Measurements from ENCODE around the gene SLAMF1. TPM values are rescaled to one million over a fixed set of nuclear protein-coding genes. Genes with fewer than 3 reads are reported as not detected.

The SLAMF1 gene
- total RNA-seq, 6 donors from 2014 or later: 0.11 to 3.9 (median 1.5) TPM

DNA sequence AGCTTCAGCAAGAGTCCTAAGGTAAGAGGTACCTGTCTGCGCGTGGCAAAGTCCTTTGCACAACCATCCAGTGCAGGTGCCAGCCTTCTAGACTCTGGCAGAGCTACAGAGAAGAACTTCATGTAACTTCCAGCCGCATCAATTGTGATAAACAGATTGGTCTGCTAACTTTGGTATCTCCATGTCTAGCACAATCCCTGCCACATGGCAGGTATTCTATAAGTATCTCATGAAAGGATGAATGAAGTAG lies 35.0 kb upstream of the SLAMF1 start:
- WGBS, 2 donors: 96 to 100% methylated on average over 3 of the region's 3 CpGs
- Histone ChIP-seq H3K36me3 (peaks cover 0 to 5% (median 0%) of the 10 kb centered on the region in 4 donors), H3K9me3 (no peaks in the 10 kb centered on the region), H3K4me1 (peaks cover 0 to 14% (median 6%) of the 10 kb centered on the region in 4 donors), H3K27me3 (no peaks in the 10 kb centered on the region), H3K4me3 (no peak overlapping the region), H3K27ac (peak overlapping the region in 1 of 4 donors; percentile 30)
- no peak for TF ChIP-seq EP300 (IDR thresholded peaks at IDR 0.05)
- no peak for TF ChIP-seq POLR2A (IDR thresholded peaks at IDR 0.05)
- TF ChIP-seq, protein P1, sequence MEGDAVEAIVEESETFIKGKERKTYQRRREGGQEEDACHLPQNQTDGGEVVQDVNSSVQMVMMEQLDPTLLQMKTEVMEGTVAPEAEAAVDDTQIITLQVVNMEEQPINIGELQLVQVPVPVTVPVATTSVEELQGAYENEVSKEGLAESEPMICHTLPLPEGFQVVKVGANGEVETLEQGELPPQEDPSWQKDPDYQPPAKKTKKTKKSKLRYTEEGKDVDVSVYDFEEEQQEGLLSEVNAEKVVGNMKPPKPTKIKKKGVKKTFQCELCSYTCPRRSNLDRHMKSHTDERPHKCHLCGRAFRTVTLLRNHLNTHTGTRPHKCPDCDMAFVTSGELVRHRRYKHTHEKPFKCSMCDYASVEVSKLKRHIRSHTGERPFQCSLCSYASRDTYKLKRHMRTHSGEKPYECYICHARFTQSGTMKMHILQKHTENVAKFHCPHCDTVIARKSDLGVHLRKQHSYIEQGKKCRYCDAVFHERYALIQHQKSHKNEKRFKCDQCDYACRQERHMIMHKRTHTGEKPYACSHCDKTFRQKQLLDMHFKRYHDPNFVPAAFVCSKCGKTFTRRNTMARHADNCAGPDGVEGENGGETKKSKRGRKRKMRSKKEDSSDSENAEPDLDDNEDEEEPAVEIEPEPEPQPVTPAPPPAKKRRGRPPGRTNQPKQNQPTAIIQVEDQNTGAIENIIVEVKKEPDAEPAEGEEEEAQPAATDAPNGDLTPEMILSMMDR (IDR thresholded peaks at IDR 0.05): no peak
- TF ChIP-seq POLR2AphosphoS5 (IDR thresholded peaks at IDR 0.05): no peak
- ATAC-seq (ENCODE audit: low FRiP score in 2 of 2): peak in 1 of 2 donors; percentile 20
- DNase-seq: no peak

DNA sequence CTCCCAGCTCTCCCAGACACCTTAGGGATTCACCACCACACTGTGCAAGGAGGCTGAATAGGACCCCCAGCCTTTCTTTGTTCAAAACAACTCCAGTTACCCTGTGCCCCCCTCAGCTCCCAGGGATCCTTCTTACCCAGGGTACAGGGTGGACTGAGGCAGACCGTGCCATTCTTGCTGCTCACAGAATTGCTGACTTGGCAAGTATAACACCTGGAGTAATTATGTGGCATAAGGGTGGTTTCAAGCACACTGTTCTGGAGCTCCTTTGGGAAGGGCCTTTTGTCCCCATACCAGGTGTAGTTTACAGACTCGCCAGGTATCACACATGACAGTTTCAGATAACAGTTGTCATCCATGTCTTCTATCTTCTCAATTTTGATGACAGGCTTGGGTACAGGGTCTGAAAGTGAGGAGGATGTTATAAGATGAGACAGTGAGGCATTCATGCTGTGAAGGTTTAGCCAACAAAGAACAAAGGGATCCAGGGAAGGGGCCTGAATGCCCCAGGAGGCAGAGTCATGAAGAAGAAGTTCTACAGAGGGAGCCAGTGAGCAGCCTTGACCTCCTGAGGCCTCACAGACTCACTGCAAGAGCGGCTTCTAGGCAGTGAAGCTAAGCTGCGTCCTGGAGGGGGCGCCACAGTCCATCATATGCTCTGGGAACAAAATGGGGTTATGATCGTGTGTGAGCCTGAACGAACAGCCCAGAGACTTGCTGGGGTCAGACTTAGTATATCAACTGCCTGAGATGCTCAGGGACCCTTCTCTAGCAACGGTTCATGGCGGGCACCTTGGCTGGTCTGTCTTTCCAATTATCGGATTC lies 34.4 kb upstream of the SLAMF1 start:
- no peaks in the 10 kb centered on the region for H3K27me3 ChIP-seq
- H3K4me3 ChIP-seq: no peak overlapping the region
- peak; percentile 84 to 86 for ATAC-seq (ENCODE audit: low FRiP score in 2 of 2)
- H3K4me1 ChIP-seq: peaks cover 0 to 14% (median 6%) of the 10 kb centered on the region in 4 donors
- peak in 1 of 2 donors; percentile 84 for DNase-seq
- TF ChIP-seq, protein P1 (IDR thresholded peaks at IDR 0.05): peak; percentile 41 to 86 (median 78)
- TF ChIP-seq POLR2A (IDR thresholded peaks at IDR 0.05): no peak
- TF ChIP-seq EP300 (IDR thresholded peaks at IDR 0.05): no peak
- H3K36me3 ChIP-seq: peaks cover 0 to 5% (median 0%) of the 10 kb centered on the region in 4 donors
- WGBS, 2 donors: 52 to 58% methylated on average over 9 to 10 of the region's 10 CpGs
- H3K9me3 ChIP-seq: no peaks in the 10 kb centered on the region
- H3K27ac ChIP-seq: peak overlapping the region in 1 of 4 donors; percentile 30

DNA sequence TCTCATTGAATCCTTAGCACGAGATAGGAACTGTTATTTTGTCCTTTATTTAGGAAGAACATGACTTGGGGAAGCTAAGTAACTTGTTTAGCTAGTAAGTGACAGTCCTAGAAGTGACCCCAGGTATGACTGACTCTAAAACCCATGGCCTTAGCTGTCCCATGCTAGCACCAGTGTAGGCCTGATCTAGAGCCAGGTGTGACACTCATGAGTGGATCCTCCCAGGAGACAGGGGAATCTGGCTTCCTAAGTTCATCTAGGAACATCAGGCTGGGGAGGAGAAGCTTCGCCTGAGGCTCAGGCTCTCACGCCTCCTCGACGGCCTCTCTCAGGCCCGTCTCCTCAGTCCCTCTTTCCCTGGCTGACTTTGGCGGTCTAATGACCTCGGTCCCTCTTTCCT lies 33.6 kb upstream of the SLAMF1 start:
- TF ChIP-seq EP300 (IDR thresholded peaks at IDR 0.05): no peak
- no peak for TF ChIP-seq POLR2AphosphoS5 (IDR thresholded peaks at IDR 0.05)
- no peak for TF ChIP-seq POLR2A (IDR thresholded peaks at IDR 0.05)
- TF ChIP-seq, protein P1 (IDR thresholded peaks at IDR 0.05): no peak

DNA sequence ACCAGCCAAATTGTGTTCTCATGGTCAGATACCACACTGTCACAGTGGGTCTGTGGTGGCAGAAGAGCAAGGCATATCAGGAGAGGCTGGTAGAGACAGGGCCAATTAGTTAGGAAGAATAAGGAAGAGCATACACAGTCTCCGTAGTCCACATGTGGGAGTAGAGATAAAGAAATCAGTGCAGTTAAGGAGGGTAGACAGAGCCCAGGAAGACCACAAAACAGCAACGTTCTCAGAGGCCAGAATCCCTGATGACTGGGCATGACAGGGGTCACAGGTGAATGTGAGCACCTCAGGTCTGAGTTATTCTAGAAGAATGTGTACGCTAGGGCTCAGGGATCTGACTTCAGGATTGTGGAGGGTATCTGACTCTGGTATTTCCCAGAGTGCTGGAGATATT lies 33.0 kb upstream of the SLAMF1 start:
- no peak for DNase-seq
- H3K27ac ChIP-seq: no peak overlapping the region
- H3K36me3 ChIP-seq: peaks cover 0 to 5% (median 0%) of the 10 kb centered on the region in 4 donors
- peaks cover 10 to 14% (median 11%) of the 10 kb centered on the region in 4 donors for H3K4me1 ChIP-seq
- no peaks in the 10 kb centered on the region for H3K9me3 ChIP-seq
- TF ChIP-seq POLR2AphosphoS5 (IDR thresholded peaks at IDR 0.05): no peak
- TF ChIP-seq, protein P1 (IDR thresholded peaks at IDR 0.05): no peak
- TF ChIP-seq EP300 (IDR thresholded peaks at IDR 0.05): no peak
- no peak for TF ChIP-seq POLR2A (IDR thresholded peaks at IDR 0.05)
- no peak overlapping the region for H3K4me3 ChIP-seq
- no peak for ATAC-seq (ENCODE audit: low FRiP score in 2 of 2)
- 77 to 78% methylated on average over 3 of the region's 3 CpGs for WGBS, 2 donors
- no peaks in the 10 kb centered on the region for H3K27me3 ChIP-seq

More for the DNA sequence above, 33.6 kb upstream of the SLAMF1 start:
- ATAC-seq (ENCODE audit: low FRiP score in 2 of 2) (no peak), DNase-seq (no peak)
- 95 to 97% methylated on average over 8 of the region's 8 CpGs for WGBS, 2 donors
- Histone ChIP-seq H3K36me3 (peaks cover 0 to 5% (median 0%) of the 10 kb centered on the region in 4 donors), H3K9me3 (no peaks in the 10 kb centered on the region), H3K27me3 (no peaks in the 10 kb centered on the region), H3K4me1 (peaks cover 5 to 14% (median 7%) of the 10 kb centered on the region in 4 donors), H3K27ac (no peak overlapping the region), H3K4me3 (no peak overlapping the region)

Data from upper lobe of left lung (tissue), 6 donors.